ENCODE measurements around the gene BIN1. TPM values are rescaled to one million over a fixed set of nuclear protein-coding genes. Genes with fewer than 3 reads are reported as not detected.

The BIN1 gene
- total RNA-seq, 1 experiment from 2014 or later: 42.5 TPM

DNA sequence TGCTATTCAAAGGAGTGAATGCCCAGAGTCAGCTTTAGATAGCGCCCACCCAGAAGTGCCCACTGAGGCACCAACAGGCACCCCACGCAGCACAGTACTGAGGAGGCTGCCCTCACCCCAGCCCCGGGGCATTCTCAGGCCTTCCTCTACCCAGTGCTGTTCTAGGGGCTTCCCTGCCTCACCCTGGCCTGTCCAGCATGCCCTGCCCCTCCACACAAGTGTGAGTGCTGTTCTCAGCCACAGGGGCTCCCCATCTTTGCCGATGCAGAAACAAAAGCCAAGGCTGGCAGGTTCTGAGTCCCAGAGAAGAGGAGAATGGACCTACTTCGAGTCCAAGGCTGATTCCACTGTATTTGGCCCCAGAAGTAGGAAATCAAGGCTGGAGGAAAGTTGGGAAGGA, 15.8 kb downstream of the BIN1 start:
- no peak overlapping the region for H3K4me3 Mint-ChIP-seq
- no peaks in the 10 kb centered on the region for H3K36me3 Mint-ChIP-seq
- H3K27ac Mint-ChIP-seq: no peak overlapping the region
- ChIA-PET CTCF (interaction anchor here (1.0 to 3.4 kb wide), 2 partner anchors 16 to 23 kb away, joined by 5 to 19 read pairs; no protein-coding TSS in a partner anchor), POLR2A (no interaction called here)
- H3K27me3 Mint-ChIP-seq (ENCODE audit: low read depth): no peaks in the 10 kb centered on the region
- ATAC-seq: no peak
- H3K9me3 Mint-ChIP-seq: no peaks in the 10 kb centered on the region
- H3K4me1 Mint-ChIP-seq: peaks cover 48% of the 10 kb centered on the region
- TF ChIP-seq GABPB1 (CRISPR knock-in tag; IDR thresholded peaks at IDR 0.05) (no peak), CBFB (CRISPR knock-in tag; IDR thresholded peaks at IDR 0.05; ENCODE audit: low read depth) (no peak), FOXK1 (CRISPR knock-in tag; IDR thresholded peaks at IDR 0.05) (no peak), ZBTB21 (CRISPR knock-in tag; IDR thresholded peaks at IDR 0.05; ENCODE audit: borderline replicate concordance) (no peak), FOXJ3 (CRISPR knock-in tag; IDR thresholded peaks at IDR 0.05; ENCODE audit: borderline replicate concordance) (no peak), ETV6 (CRISPR knock-in tag; IDR thresholded peaks at IDR 0.05) (no peak), ZNF423 (CRISPR knock-in tag; IDR thresholded peaks at IDR 0.05) (no peak), ZNF396 (CRISPR knock-in tag; IDR thresholded peaks at IDR 0.05; ENCODE audit: borderline replicate concordance) (no peak), NR2C2 (CRISPR knock-in tag; IDR thresholded peaks at IDR 0.05) (no peak), OVOL2 (CRISPR knock-in tag; IDR thresholded peaks at IDR 0.05; ENCODE audit: borderline replicate concordance) (no peak), ZNF219 (CRISPR knock-in tag; IDR thresholded peaks at IDR 0.05; ENCODE audit: borderline replicate concordance) (no peak), TCF7 (CRISPR knock-in tag; IDR thresholded peaks at IDR 0.05; ENCODE audit: low read depth) (no peak)
- TF ChIP-seq, protein P1, sequence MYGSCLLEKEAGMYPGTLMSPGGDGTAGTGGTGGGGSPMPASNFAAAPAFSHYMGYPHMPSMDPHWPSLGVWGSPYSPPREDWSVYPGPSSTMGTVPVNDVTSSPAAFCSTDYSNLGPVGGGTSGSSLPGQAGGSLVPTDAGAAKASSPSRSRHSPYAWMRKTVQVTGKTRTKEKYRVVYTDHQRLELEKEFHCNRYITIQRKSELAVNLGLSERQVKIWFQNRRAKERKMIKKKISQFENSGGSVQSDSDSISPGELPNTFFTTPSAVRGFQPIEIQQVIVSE (CRISPR knock-in tag; IDR thresholded peaks at IDR 0.05; ENCODE audit: borderline replicate concordance): no peak
- TF ChIP-seq, protein P2, sequence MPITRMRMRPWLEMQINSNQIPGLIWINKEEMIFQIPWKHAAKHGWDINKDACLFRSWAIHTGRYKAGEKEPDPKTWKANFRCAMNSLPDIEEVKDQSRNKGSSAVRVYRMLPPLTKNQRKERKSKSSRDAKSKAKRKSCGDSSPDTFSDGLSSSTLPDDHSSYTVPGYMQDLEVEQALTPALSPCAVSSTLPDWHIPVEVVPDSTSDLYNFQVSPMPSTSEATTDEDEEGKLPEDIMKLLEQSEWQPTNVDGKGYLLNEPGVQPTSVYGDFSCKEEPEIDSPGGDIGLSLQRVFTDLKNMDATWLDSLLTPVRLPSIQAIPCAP (CRISPR knock-in tag; IDR thresholded peaks at IDR 0.05): no peak
- TF ChIP-seq, protein P3, sequence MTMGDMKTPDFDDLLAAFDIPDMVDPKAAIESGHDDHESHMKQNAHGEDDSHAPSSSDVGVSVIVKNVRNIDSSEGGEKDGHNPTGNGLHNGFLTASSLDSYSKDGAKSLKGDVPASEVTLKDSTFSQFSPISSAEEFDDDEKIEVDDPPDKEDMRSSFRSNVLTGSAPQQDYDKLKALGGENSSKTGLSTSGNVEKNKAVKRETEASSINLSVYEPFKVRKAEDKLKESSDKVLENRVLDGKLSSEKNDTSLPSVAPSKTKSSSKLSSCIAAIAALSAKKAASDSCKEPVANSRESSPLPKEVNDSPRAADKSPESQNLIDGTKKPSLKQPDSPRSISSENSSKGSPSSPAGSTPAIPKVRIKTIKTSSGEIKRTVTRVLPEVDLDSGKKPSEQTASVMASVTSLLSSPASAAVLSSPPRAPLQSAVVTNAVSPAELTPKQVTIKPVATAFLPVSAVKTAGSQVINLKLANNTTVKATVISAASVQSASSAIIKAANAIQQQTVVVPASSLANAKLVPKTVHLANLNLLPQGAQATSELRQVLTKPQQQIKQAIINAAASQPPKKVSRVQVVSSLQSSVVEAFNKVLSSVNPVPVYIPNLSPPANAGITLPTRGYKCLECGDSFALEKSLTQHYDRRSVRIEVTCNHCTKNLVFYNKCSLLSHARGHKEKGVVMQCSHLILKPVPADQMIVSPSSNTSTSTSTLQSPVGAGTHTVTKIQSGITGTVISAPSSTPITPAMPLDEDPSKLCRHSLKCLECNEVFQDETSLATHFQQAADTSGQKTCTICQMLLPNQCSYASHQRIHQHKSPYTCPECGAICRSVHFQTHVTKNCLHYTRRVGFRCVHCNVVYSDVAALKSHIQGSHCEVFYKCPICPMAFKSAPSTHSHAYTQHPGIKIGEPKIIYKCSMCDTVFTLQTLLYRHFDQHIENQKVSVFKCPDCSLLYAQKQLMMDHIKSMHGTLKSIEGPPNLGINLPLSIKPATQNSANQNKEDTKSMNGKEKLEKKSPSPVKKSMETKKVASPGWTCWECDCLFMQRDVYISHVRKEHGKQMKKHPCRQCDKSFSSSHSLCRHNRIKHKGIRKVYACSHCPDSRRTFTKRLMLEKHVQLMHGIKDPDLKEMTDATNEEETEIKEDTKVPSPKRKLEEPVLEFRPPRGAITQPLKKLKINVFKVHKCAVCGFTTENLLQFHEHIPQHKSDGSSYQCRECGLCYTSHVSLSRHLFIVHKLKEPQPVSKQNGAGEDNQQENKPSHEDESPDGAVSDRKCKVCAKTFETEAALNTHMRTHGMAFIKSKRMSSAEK (CRISPR knock-in tag; IDR thresholded peaks at IDR 0.05; ENCODE audit: borderline replicate concordance): no peak
- TF ChIP-seq, protein P4, sequence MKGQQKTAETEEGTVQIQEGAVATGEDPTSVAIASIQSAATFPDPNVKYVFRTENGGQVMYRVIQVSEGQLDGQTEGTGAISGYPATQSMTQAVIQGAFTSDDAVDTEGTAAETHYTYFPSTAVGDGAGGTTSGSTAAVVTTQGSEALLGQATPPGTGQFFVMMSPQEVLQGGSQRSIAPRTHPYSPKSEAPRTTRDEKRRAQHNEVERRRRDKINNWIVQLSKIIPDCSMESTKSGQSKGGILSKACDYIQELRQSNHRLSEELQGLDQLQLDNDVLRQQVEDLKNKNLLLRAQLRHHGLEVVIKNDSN (CRISPR knock-in tag; IDR thresholded peaks at IDR 0.05): no peak
- TF ChIP-seq, protein P5, sequence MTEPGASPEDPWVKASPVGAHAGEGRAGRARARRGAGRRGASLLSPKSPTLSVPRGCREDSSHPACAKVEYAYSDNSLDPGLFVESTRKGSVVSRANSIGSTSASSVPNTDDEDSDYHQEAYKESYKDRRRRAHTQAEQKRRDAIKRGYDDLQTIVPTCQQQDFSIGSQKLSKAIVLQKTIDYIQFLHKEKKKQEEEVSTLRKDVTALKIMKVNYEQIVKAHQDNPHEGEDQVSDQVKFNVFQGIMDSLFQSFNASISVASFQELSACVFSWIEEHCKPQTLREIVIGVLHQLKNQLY (CRISPR knock-in tag; IDR thresholded peaks at IDR 0.05): no peak
- TF ChIP-seq, protein P6, sequence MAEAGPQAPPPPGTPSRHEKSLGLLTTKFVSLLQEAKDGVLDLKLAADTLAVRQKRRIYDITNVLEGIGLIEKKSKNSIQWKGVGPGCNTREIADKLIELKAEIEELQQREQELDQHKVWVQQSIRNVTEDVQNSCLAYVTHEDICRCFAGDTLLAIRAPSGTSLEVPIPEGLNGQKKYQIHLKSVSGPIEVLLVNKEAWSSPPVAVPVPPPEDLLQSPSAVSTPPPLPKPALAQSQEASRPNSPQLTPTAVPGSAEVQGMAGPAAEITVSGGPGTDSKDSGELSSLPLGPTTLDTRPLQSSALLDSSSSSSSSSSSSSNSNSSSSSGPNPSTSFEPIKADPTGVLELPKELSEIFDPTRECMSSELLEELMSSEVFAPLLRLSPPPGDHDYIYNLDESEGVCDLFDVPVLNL (CRISPR knock-in tag; IDR thresholded peaks at IDR 0.05; ENCODE audit: borderline replicate concordance, low read depth): no peak
- DNase-seq (ENCODE audit: low spot score): no peak
